ENCODE data around the gene RRAD.

Gene RRAD

GRCh38 chr16:66914541-66914940 is 10.8 kb downstream of the RRAD start:
- no peak for DNase-seq

GRCh38 chr16:66913711-66914110 is 11.6 kb downstream of the RRAD start:
- DNase-seq, result no peak

GRCh38 chr16:66913081-66913480 is 12.3 kb downstream of the RRAD start:
- DNase-seq, result no peak

GRCh38 chr16:66911801-66912200 is 13.5 kb downstream of the RRAD start:
- no peak for DNase-seq

- no peak for DNase-seq
Observed at GRCh38 chr16:66911112-66911511, 14.2 kb downstream of the RRAD start.

- DNase-seq, result no peak
Observed at GRCh38 chr16:66910175-66910940, 15.0 kb downstream of the RRAD start.

GRCh38 chr16:66908762-66909559 is 16.4 kb downstream of the RRAD start:
- no peak for DNase-seq

GRCh38 chr16:66908116-66908515 is 17.2 kb downstream of the RRAD start:
- no peak for DNase-seq

- no peak for DNase-seq
Observed at GRCh38 chr16:66906916-66907836, 18.2 kb downstream of the RRAD start.

- no peak for DNase-seq
Observed at GRCh38 chr16:66905633-66906539, 19.4 kb downstream of the RRAD start.

GRCh38 chr16:66904846-66905632 is 20.3 kb downstream of the RRAD start:
- DNase-seq, result no peak

- no peak for DNase-seq
Observed at GRCh38 chr16:66904428-66904845, 20.9 kb downstream of the RRAD start.

GRCh38 chr16:66903544-66904427 is 21.5 kb downstream of the RRAD start:
- DNase-seq, result no peak

- DNase-seq, result no peak
Observed at GRCh38 chr16:66902648-66903543, 22.4 kb downstream of the RRAD start.

GRCh38 chr16:66901626-66902025 is 23.7 kb downstream of the RRAD start:
- DNase-seq, result no peak

GRCh38 chr16:66900721-66901441 is 24.5 kb downstream of the RRAD start:
- DNase-seq, result no peak

- peak; percentile 39 for DNase-seq
Observed at GRCh38 chr16:66899945-66900710, 25.2 kb downstream of the RRAD start.
